Stimulated activated CD8-positive, alpha-beta memory T cell treated with anti-CD3 and anti-CD28 coated beads, Interleukin-15, amount 100 ng/mL, for 4 hours (primary cell): ENCODE results near the gene ACP7.
"Not testable (repeated sequence)": the region's sequence is repeated elsewhere in the genome, so short reads cannot be mapped to it uniquely, and the experiment has no call there.

ENCODE experiments used
- DNase-seq, 2 donors: peaks; one replicate each; pipeline ENCODE4 v3.0.0-alpha.2; 2020; ENCODE audit warnings: low read depth in 2 of 2

ACP7 gene

DNA sequence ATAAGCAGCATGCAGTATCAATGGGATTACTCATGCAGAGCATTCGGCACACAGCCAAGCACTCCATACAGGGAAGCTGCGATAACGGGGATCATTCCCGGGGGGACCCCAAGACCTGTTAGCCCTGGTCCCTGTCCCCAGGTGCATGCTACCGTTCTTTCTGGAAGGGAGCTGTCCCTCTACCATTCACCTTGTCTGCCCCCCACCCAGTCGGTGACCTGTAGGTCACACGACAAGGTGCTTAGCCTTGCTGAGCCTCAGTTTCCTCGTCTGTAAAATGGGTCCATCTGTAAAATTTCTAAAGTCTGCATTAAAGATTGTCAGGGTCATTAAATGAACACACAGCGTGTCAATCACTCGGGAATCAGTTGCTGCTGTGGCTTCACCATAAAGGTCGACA, 6.8 kb upstream of the ACP7 start:
- DNase-seq: no peak

DNA sequence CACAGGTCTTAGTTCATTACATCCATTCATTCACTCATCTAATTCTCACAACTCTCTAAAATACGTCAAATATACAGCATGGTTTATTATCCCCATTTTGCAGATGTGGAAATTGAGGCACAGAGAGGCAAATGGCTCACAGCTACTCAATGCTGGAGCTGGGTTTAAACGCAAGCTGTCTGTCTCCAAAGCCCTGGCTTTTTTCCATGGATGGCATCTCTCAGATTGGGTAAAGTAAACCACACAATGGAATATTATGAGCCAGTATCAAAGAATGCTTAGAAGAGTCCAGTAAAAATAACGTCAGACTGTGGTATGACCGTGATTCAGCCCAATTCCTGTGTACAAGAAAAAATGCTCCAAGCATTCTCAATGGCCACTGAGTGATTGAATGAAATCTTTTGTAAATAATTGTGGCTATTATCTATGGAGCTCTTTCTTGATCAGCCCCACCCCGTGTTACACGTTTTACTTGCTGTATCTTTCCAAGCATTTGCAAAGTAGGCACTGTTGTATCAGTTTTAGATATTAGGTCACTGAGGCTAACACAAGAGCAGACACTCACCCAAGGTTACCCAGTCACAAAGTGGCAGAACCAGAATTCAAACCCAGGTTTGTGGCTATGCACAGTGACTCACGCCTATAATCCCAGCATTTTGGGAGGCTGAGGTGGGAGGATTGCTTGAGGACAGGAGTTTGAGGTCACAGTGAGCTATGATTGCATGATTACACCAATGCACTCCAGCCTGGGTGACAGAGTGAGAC, 5.5 kb upstream of the ACP7 start:
- no peak for DNase-seq

DNA sequence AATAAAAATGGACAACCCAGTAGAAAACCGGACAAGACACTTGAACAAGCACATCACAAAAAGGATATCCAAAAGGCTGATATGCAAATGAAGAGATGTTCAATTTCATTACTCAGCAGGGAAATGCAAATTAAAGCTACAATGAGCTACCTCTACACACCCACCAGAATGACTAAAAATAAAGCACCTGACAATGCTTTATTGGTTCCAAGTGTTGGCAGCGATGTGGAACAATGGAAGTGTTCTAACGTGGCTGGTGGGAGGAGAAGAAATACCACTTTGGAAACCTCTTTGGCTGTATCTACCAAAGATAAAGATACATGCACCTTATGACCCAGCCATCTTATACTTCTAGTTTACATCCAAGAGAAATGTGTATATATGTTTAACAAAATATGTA, 3.7 kb upstream of the ACP7 start:
- DNase-seq: no peak

DNA sequence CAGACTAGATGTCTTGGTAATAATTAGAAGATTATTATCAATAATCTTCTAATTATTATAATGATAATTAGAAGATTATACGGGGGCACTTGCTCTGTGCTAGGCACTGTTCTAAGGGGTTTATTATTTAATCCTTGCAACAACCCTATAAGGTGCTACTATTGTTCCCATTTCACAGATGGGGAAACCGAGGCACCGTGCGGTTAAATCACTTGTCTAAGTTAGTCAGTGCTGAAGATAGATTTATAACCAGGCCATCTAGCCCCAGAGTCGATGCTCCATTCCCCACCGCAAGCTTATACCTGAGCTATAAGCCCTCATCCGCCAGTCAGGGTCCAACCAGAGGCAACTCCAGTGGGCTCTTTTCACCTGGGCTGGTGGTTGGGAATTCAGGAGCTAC, 2.0 kb upstream of the ACP7 start:
- DNase-seq: no peak

DNA sequence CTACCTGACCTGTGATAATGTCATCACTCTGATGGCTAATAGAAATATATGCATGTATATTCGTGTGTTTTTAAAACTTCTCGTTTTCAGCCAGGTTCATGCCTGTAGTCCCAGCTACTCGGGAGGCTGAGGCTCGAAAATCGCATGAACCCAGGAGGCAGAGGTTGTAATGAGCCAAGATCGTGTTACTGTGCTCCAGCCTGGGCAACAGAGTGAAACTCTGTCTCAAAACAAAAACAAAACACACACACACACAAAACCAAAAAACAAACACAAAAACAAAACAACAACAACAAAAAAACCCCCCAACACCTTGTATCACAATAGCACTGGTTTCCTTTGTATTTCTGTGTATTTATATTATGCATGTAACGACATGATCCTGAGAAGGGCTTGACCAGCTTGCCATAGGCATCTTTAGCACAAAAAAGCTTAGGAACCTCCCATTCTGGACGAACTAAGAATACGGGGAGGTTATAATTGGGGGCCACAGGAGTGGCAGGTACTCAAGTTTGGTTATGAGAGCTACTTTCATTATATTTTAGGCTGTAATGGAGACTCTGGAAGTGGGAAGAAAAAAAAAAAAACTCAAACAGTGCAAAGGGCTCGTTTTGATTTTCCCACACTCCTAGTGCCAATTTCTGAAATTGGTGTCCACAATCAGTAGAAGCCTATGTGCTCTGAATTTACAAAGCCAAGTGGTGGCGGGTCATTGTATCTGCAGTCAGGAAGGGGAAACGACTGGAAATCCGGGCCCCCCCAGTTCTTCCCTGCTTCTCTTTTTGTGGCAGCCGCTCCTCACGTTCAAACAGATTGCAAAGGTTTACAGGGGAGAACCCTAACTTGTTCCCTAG, 1.2 kb upstream of the ACP7 start:
- DNase-seq: no peak

DNA sequence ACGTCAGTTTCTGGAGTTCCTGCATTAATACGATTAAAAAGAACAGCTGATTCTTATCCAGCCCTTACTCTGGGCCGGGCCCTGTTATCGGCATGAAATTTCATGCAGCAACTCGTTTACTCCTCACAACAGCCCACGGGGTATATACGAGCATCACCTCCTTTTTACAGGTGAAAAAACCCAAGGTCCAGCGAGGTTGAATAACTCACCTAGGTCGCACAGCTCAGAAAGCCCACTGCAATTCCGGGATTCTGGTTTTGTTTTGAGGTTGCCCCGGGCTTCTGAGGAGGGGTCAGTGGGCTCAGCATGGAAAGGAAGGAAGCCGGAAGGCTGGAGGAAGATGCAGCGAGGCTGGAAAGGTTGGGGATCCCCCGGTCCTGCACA, 577 bp upstream of the ACP7 start:
- DNase-seq: no peak

DNA sequence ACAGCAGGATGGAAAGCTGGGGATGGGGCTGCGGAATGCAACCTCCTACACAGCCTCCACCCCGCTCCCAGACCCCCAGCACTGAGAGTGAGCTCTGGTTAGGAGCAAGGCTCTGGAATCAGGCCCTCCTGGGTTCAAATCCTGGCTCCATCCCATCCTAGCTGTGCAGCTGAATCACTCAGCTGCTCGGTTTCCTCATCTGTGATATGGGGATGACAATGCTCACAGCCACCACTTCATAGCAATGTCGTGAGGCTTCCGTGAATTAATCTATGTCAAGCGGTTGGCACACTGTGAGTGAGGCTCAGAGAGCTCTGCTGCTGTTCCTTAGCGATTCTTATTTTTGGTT, 538 bp downstream of the ACP7 start:
- no peak for DNase-seq

DNA sequence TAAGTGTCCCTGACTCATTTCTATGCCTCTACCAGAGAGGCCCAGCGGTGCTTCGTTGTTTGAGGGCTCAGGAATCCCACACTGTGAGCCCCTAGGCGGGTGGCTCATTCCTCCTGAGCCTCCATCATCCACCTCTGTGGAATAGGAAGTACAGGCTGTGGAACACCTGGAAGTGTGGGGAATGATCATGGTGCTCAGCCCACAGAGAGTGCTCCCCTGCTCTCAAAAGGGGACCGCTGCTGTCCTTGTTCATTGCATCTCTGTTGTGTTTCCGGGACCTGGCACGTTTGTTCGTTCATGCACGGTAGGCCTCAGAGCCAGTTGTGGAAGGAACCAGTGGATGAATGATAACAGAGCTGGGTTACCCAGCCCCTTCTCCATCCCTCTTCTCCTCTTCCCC, 1.2 kb downstream of the ACP7 start:
- no peak for DNase-seq

DNA sequence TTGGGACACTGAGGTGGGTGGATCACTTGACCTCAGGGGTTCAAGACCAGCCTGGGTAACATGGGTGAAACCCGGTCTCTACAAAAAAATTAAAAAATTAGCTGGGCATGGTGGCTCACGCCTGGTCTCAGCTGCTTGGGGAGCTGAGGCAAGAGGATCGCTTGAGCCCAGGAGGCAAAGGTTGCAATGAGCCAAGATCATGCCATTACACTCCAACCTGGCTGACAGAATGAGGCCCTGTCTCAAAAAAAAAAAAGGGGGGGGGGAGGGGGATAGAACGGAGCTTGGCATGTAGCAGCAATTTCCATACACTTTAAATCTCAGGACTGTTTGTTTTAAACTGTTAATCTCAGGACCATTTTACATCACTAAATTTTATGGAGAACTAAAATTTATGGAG, 2.2 kb downstream of the ACP7 start:
- DNase-seq: no peak

DNA sequence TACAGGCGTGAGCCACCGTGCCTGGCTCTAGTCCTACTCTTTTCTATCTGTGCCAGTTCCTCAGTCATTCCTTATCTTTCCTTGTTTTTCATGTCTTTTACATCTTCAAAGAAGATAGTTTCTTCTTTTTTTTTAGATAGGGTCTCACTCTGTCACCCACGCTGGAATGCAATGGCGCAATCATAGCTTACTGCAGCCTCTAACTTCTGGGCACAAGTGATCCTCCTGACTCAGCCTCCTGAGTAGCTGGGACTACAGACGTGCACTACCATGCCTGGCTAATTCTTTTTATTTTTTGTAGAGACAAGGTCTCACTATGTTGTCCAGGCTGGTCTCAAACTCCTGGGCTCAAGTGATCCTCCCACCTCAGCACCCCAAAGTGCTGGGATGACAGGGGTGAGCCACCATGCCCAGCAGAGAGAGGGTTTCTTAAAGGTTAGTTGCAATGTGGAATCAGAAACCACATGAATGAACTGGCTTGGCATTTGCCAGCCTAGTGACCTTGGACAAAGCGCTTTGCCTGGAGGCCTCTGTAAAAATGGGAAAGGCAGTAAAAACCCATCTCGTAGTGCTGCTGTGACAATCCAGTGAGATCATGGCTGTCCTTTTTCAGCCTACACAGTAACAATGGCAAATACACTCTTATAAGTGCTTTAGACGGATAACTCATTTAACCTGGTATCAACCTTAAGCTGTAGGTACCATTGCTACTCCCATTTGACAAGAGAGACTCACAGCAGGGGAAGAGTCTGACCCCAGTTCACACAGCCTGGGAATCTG, 3.9 kb downstream of the ACP7 start:
- no peak for DNase-seq

DNA sequence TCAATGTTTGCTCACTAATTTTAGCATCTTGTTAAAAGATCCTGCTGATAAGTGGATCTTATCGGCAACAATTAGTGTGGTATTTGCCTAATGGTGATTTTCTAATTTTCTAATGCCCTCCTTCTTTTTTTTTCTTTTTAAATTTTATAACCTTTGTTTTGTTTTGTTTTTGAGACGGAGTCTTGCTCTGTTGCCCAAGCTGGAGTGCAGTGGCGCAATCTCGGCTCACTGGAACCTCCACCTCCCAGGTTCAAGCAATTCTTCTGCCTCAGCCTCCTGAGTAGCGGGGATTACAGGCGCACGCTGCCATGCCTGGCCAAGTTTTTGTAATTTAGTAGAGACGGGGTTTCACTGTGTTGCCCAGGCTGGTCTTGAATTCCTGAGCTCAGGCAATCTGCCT, 5.8 kb downstream of the ACP7 start:
- DNase-seq: not testable (repeated sequence)

DNA sequence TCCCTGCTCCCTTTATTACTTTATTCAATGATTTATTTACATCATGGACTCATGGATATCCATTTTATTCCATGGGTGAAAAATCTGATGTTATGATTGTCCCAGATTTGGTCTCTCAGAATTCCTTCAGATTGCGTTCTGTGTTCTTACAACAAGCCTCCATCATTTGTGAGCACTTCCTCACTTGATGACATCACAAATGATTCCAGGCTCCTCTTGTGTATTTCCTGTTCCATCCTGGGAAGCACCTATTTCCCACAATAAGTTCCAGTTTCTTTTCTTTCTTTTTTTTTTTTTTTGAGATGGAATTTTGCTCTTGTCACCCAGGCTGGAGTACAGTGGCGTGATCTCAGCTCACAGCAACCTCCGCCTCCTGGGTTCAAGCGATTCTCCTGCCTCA, 6.7 kb downstream of the ACP7 start:
- no peak for DNase-seq

DNA sequence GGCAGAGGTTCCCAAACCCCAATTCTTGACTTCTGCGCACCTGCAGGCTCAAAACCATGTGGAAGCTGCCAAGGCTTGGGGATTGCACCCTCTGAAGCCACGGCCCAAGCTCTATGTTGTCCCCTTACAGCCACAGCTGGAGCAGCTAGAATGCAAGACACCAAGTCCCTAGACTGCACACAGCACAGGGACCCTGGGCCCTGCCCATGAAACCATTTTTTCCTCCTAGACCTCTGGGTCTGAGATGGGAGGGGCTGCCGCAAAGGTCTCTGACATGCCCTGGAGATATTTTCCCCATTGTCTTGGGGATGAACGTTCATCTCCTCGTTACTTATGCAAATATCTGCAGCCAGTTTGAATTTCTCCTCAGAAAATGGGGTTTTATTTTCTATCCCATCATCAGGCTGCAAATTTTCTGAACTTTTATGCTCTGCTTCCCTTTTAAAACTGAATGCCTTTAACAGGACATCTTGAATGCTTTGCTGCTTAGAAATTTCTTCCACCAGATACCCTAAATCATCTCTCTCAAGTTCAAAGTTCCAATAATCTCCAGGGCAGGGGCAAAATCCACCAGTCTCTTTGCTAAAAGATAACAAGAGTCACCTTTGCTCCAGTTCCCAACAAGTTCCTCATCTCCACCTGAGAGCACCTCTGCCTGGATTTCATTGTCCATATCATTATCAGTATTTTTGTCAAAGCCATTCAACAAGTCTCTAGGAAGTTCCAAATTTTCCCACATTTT, 11.8 kb downstream of the ACP7 start:
- not testable (repeated sequence) for DNase-seq

DNA sequence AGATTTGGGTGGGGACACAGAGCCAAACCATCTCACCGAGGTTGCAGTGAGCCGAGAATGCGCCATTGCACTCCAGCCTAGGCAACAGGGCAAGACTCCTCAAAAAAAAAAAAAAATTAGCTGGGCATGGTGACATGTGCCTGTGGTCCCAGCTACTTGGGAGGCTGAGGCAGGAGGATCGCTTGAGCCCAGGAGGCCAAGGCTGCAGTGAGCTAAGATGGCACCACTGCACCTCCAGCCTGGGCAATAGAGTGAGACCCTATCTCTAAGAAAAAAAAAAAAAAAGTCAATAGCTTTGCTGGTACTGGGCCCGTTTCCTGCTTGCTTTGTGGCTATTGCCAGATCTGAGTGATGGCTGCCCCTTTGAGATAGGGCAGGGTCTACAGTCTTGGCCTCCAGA, 13.1 kb downstream of the ACP7 start:
- no peak for DNase-seq

DNA sequence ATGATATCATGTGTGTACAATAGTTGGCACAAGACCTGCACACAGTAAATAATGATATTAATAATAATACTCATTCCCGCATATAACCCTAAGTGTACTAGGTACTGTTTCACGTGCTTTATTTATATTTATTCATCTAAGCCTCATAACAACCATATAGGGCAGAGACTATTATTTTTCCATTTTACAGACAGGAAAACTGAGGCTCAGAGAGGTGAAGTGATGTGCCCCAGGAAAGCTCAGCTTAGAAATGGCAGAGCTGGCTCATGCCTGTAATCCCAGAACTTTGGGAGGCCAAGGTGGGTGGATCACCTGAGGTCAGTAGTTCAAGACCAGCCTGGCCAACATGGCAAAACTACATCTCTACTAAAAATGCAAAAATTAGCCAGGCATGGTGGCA, 13.6 kb downstream of the ACP7 start:
- DNase-seq: no peak

DNA sequence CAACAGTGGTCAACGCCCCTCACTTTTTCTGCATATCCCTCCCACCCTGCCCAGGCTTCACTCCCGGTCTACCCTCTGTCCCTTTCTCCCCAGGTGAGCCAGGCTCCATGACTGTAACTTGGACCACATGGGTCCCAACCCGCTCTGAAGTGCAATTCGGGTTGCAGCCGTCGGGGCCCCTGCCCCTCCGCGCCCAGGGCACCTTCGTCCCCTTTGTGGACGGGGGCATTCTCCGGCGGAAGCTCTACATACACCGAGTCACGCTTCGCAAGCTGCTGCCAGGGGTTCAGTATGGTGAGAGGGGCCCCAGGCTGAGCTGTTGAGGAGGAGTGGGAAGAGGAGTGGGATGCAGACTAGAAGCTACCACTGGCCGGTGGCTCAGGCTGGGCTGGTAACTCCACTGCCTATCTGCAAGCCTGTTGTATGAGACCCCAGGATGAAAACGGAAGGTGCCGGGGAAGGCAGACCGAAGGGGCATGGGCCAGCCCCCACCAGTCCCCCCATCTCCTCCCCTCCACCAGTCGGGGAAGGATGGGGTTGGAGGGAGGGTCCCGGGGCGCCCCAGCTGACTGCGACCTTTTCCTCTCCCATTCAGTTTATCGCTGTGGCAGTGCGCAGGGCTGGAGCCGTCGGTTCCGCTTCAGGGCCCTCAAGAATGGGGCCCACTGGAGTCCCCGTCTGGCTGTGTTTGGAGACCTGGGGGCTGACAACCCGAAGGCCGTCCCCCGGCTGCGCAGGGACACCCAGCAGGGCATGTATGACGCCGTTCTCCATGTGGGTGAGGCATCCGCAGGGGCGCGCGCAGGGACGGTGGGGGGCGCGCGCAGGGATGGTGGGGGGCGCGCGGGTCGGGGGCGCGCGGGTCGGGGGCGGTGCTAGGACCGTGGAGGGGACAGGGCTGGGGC, 14.4 kb downstream of the ACP7 start:
- no peak for DNase-seq

DNA sequence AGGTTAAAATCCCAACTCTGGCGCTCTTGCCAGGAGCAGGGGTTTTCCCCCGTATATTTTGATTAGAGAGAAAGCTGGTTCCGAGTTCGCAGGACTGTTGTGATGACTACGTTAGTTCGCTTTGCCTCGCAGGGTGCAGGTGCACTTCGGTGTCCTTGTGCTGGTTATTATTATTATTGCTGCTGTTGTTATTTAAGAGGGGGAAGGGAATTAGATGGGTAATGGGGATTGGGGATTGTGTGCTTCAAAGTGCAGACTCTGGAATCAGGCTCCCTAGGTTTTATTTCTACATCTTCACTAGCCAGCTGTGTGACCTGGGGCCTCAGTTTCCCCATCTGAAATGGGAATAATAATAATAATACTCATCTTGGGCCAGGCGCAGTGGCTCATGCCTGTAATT, 15.2 kb downstream of the ACP7 start:
- no peak for DNase-seq

DNA sequence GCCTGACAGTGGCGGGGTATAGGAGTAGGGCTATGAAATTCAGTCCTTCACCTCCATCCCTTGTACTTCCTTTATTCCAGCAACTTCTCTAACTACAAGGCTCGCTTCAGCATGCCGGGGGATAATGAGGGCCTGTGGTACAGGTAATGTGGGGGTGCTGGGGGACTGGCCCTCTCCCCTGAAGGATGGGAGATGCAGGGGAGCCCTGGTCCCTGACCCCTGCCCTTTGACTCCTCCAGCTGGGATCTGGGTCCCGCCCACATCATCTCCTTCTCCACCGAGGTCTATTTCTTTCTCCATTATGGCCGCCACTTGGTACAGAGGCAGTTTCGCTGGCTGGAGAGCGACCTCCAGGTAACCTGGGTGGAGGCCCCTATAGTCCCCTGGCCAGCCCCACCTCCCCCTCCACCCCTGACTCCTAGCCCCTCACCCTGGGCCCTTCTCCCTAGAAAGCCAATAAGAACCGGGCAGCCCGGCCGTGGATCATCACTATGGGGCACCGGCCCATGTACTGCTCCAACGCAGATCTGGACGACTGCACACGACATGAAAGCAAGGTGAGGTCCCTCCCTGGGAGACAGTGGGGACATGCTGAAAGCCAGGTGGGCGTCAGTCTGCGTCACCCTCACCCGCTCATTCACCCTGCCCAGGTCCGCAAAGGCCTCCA, 16.5 kb downstream of the ACP7 start:
- no peak for DNase-seq

DNA sequence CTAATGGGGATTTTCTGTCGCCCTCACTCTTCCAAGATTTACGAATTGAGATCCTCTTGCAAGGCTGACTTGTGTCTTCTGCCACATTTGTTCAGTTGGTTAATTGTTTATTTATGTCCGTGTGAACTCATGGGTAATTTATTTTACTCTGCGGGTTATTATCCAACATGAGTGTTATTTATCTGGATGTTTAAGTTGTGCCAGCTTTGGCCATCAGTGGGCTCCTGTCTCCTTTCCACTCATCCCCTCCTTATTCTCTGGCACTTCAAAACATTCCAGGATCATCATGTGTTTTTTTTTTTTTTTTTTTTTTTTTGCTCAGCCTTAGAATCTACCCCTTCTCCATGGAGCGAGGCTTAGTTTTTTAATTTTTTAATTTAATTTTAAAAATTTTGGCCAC, 19.0 kb downstream of the ACP7 start:
- no peak for DNase-seq

DNA sequence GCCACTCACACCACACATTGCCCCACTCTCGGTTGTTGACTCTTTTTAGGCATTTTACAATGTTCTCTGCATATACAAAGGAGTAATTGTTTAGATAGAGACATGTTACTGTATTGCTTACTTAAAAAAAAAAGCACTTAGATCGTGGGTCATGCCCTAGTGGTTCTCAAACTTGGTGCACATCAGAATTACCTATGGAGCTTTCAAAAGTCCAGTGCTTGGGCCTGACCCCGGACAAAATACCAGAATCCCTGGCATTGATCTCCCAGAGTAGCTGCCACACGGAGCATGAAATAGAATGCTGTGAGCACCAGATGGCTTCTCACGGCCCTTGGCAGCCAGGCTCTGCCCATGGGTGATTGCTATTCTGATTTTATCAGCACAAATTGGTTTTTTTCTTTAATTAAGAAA, 20.0 kb downstream of the ACP7 start:
- no peak for DNase-seq
